GM03348 (cell line): ENCODE measurements around the gene EIF4E2.
"Not testable (repeated sequence)": the region's sequence is repeated elsewhere in the genome, so short reads cannot be mapped to it uniquely, and the experiment has no call there.

Experiments used
- DNase-seq: peaks from one replicate; pipeline ENCODE4 v3.0.0; 2012; ENCODE audit warnings: low spot score

EIF4E2 gene

DNA sequence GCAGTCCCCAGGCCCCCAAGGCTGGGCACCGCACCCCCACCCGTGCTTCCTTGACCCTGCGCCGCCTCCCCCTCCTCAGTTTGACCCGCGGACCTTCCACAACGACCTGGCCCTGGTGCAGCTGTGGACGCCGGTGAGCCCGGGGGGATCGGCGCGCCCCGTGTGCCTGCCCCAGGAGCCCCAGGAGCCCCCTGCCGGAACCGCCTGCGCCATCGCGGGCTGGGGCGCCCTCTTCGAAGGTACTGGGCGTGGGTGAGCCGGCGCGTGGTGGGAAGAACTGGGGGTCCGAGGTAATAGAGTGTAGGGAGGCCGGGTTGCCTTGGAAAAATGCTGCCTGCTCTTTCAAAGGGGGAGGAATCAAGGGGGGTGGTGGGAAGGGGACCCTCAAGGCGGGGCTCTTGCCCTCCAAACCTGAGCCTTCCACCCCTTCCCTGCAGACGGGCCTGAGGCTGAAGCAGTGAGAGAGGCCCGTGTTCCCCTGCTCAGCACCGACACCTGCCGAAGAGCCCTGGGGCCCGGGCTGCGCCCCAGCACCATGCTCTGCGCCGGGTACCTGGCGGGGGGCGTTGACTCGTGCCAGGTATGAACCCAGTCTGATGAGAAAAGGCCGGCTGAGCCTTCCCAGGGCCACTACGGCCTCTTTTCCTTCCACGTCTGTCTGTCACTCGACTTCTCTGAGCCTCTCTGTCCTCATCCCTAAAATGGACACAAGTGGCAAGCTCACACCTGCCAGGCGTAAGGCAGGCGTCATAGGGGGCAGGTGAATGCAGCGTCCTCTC lies 27.7 kb upstream of the EIF4E2 start:
- no peak for DNase-seq

DNA sequence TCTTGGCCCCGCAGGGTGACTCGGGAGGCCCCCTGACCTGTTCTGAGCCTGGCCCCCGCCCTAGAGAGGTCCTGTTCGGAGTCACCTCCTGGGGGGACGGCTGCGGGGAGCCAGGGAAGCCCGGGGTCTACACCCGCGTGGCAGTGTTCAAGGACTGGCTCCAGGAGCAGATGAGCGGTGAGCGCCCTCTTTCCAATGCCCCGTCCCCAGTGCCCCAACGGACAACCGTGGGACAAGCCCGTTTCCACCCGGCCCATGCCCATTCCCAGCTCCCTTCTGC lies 27.1 kb upstream of the EIF4E2 start:
- DNase-seq: no peak

DNA sequence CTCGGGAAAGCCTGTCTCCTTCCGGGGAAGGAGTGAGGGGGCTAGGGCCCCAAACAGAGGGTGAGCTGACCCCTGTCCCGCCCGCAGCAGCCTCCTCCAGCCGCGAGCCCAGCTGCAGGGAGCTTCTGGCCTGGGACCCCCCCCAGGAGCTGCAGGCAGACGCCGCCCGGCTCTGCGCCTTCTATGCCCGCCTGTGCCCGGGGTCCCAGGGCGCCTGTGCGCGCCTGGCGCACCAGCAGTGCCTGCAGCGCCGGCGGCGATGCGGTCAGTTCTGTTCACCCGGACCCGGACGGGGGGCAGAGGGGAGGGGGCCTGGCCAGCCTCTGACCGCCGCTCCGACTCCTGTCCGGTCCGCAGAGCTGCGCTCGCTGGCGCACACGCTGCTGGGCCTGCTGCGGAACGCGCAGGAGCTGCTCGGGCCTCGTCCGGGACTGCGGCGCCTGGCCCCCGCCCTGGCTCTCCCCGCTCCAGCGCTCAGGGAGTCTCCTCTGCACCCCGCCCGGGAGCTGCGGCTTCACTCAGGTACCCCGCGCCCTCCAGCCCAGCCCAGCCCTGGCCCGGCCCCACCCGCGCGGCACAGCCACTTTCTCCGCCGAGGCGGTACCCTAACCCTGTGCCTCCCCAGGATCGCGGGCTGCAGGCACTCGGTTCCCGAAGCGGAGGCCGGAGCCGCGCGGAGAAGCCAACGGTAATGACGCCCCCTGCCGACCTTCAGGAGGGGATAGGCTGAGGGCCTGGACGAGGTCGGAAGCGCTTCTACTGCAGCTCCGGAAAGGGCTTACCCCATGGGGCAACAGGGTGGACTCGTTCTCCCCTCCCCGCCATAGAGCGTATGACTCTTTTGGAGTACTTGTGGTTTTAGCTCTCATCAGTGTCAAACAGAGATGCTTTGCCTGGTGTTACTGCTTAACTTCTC lies 26.5 kb upstream of the EIF4E2 start:
- DNase-seq: peak; percentile 61

DNA sequence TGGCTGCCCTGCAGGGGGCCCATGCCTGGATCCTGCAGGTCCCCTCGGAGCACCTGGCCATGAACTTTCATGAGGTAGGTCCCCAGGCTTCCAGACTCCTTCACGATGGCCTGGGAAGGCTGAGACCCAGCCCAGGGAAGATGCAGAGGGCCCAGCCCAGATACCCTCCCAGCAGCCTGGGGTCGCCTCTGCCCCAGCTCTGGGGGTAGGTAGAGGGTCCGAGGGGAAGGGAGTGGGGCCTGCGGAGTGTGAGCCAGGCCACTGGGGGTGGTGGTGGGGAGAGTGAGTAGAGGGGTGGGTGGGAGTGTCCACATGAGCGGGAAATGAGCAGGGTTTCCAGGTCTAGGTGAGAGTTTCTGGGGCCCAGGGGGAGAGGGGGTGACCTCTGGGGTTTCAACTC lies 25.7 kb upstream of the EIF4E2 start:
- DNase-seq: no peak

DNA sequence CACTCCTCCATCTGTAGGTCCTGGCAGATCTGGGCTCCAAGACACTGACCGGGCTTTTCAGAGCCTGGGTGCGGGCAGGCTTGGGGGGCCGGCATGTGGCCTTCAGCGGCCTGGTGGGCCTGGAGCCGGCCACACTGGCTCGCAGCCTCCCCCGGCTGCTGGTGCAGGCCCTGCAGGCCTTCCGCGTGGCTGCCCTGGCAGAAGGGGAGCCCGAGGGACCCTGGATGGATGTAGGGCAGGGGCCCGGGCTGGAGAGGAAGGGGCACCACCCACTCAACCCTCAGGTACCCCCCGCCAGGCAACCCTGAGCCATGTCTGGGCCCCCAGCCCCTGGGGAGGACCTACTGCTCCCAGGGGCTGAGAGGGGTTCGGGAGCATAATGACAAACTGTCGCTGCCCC lies 25.3 kb upstream of the EIF4E2 start:
- no peak for DNase-seq

DNA sequence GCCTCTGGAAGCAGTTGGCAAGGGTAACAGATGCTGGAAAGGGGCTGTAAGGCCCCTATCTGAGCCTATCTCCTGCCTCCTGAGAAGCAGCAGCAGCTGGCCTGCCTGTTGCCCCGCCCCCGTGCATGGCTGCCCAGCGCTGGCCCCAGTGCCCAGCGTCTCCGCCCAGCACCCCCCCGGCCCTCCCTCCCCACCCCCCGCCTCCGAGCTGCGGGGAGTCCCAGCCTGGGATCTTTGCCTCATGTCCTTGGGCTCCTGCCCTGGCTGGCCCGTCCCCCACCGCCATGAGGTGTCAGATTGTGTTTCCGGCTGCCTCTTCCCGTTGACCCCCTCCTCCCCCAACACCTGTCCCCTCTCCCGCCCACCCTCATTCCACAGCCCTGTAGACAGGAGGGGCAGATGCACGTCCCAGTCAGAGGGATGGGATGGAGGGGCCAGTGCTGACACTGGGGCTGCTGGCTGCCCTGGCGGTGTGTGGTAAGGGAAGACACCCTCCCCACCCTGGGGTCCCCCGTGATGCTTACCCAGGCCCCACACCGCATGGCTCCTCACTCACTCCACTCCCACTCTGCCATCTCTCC lies 24.6 kb upstream of the EIF4E2 start, which contains the start of gene CHRND:
TSS of gene CHRND (plus strand) at position 370 of the 581 bp plus-strand sequence. CDS start at position 426, 56 bp downstream.
- peak; percentile 53 for DNase-seq

DNA sequence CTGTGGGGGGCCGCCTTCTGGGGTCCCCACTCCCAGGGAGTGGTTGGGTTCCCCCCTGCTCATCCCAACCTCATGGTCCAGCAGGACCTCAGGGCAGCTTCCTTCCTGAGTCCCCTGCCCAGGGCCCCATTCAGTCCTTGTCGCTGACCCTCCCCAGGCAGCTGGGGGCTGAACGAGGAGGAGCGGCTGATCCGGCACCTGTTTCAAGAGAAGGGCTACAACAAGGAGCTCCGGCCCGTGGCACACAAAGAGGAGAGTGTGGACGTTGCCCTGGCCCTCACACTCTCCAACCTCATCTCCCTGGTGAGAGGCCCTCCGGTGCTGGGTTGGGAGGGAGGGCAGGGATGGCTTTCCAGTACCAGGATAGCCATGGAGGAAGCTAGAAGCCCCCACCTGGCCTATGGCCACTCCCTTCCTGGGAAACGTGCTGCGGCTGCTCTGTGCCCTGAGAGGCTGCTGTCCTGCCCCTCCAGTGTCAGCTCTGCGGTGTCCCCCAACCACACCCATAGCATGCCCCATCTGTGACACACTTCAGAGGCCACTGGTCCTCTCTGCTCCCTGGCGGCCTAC lies 24.0 kb upstream of the EIF4E2 start:
- no peak for DNase-seq

DNA sequence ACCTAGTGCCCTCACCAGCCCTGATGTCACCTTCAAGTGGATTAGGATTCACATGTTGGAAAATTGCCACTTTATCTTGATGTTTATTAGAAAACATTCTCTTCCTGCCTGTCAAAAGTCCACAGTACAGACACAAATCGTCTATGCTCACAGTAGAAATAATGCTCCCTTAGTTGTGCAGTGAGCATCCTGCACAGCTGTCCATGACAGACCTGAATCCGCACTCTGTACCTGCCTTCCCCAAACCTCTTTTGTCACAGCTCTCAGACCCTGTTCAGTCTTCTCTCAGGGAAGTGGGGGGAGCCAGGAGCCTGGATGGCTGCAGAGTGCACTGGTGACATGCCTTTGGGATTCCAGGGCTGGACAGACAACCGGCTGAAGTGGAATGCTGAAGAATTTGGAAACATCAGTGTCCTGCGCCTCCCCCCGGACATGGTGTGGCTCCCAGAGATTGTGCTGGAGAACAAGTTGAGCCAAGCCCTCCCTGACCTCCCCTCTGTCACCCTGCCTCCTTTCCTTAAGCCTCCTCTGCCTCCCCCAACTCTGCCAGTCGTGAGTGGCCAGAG lies 22.5 kb upstream of the EIF4E2 start:
- DNase-seq: no peak

DNA sequence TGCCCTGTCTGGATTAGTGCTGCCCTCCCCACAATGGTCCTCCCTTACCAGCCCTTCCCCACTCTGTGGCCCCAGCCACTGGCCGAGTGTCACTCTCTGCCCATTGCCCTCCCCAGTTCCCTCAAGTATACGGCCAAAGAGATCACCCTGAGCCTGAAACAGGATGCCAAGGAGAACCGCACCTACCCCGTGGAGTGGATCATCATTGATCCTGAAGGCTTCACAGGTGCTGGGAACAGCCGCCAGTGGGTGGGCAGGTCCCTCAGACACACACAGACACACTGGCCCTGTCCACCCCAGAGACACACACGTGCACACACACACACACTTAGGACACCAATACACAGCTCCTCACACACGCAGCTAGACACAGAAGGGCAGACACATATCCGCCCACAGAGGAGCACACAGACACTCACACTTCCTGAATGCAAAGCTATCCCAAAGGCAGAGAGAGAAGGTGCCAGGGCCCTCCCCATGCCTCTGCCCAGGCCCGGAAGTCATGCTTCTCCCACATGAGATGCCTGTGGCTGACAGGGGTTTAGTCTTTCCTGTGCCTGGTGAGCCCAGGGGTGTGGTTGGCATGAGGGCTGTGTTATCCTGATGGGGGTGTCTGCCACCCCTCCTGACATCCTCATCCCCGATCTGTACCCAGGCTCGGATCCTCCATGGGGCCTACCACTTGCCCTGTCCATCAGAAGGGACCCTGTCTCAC lies 21.6 kb upstream of the EIF4E2 start:
- peak; percentile 56 for DNase-seq

DNA sequence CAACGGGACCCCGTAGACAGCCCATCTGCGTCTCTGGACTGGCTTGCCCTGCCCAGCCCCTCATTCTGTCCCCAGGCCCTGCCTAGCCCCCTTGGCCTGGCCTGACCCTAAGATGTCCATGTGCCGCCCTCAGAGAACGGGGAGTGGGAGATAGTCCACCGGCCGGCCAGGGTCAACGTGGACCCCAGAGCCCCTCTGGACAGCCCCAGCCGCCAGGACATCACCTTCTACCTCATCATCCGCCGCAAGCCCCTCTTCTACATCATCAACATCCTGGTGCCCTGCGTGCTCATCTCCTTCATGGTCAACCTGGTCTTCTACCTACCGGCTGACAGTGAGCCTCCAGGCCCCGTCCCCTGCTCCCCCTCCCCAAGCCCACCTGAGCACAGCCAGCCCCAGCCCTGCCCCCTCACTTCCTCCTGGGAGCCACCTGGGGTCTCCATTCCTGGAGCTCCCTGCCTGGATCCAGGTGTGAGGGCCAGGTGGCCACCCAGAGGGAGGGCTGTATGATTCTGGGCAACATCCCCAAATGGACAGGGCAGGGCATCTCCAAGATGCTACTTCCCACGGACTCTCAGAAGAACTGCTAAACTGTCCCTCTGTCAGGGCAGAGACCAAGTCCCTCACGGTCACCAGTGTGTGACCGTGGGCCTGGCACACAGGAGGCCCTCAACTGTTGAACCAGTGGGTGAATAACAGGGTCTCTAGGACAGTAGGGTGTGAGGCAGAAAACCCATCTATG lies 20.5 kb upstream of the EIF4E2 start:
- DNase-seq: no peak

DNA sequence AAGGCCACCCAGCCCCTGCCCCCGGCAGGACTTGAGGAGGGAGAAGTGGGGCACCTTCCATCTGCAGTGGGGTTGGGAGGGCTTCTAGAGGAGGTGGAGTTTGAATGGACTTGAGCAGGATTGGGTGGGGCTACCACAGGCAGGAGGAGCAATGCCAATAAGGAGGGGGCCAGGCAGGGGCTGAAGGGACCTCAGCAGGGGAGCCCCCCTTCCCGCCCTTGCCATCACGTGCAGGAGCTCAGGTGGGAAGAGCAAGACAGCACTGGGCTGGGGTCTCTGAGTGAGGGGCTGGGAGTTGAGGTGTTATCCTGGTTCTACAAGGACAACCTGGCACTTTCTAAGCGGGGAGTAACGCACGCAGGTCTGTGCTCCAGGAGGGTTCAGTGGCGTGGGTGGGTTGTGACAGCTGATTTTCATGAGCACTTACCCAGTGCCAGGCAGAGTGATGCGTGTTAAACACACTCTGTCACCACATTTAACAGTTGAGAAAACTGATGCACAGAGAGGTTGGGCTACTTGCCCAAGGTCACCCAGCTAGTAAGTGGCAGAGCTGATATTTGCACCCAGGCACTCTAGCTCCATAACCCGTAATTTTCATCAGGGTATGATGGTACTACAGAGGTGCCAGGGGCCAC lies 19.7 kb upstream of the EIF4E2 start:
- DNase-seq: no peak

DNA sequence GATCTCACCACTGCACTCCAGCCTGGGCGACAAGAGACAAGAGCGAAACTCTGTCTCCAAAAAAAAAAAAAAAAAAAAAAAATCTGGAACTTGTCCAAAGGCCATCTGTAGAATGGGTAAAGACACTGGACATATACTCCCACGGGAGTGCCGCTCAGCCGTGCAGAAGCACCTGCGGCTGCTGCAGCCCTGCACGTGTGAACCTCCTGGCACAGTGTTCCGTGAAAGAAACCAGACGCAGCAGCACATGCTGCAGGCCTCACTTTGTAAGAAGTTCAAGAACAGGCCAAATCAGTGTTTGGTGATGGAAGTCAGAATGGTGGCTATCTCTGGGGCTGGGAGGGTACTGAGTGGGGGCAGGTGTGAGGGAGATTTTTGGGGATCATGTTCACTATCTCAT lies 18.1 kb upstream of the EIF4E2 start:
- no peak for DNase-seq

DNA sequence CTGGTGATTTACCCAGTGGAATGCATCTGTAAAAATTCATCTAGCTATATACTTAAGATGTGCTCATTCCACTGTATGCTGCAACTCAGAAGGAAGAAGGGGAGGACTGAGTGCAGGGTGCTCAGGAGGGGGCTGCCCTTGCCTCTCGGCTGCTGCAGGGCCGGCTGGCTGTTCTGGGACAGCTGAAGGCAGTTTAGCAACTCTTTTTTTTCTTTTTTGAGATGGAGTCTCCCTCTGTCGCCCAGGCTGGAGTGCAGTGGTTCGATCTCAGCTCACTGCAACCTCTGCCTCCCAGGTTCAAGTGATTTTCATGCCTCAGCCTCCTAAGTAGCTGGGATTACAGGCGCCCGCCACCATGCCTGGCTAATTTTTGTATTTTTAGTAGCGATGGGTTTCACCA lies 17.7 kb upstream of the EIF4E2 start:
- not testable (repeated sequence) for DNase-seq

DNA sequence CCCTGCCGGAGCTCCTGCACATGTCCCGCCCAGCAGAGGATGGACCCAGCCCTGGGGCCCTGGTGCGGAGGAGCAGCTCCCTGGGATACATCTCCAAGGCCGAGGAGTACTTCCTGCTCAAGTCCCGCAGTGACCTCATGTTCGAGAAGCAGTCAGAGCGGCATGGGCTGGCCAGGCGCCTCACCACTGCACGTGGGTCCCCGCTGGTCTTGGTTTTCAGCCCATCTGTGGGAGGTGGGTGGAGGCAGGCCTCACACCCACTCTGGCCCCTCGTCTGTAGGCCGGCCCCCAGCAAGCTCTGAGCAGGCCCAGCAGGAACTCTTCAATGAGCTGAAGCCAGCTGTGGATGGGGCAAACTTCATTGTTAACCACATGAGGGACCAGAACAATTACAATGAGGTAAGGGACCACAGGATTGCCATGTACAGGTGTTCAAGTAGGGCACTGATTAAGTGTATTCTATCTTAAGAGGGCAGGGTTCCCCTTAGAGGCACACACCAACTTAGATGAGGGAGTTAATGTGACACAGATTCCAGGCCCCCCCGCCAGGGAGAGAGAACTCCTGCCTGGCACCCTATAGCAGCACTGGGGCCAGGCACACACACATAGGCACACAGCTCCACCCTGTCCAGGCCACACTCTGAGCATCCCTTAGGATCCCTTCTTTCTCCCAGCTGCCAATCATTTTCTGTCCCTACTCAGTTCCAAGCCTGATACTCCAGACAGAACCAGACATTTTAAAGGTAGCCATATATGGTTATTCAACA lies 16.4 kb upstream of the EIF4E2 start:
- DNase-seq: no peak

DNA sequence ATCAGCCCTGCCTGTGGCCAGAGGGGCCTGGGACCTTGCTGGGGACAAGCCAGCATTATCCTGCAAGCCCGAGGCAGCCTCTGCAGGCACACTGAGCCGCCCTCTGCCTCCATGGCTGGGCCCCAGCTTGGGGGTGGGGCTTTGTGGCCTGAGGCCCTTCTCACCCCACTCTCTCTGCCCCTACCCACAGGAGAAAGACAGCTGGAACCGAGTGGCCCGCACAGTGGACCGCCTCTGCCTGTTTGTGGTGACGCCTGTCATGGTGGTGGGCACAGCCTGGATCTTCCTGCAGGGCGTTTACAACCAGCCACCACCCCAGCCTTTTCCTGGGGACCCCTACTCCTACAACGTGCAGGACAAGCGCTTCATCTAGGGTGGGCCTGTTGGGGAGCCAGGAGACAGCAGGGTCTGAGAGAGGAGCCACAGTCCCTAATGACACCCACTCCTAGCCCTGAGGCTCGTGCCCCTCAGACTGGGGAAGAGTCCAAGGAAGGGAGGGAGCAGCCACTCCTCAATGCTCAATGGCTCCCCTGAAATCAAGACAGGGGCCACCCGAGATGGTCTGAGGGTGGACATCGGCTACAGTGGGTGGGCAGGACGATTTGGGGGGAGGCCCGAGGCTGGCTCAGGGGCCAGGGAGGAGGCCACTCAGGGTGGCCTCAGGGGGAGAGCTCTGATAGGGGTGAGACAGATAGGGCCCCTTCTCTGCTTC lies 15.4 kb upstream of the EIF4E2 start:
- no peak for DNase-seq

DNA sequence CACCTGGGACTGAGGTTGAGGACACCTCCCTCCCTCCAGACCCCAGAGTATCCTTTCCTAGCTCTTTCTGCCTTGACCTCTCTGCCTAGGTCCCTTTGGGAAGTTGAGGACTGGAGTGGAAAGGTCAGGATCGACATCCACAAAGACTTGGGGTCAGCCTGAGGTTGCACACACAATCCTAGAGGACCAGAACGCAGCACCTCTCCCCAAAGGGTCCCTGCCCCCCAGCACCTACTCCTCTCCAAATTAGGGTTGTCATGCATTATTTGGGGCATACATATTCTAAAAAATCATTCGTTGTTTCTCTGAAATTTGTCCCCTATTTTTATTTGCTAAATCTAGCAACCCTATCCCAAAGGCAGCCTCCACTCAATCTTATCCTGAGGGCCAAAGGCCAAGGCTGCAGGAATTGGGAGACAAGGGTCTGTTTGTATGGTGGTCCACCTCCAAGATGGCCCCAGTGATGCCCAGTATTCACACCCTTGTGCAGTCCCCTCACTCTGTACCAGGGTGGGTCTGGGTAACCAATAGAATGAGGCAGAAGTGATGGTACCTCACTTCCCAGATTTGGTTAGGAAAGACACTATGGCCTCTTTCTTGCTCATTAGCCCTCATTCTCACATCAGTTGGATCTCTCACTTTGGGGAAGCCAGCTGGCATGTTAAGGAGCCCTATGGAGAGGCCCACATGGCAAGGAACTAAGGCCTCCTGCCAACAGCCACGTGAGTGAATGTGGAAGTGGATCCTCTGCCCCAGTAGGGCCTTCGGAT lies 14.5 kb upstream of the EIF4E2 start:
- no peak for DNase-seq

DNA sequence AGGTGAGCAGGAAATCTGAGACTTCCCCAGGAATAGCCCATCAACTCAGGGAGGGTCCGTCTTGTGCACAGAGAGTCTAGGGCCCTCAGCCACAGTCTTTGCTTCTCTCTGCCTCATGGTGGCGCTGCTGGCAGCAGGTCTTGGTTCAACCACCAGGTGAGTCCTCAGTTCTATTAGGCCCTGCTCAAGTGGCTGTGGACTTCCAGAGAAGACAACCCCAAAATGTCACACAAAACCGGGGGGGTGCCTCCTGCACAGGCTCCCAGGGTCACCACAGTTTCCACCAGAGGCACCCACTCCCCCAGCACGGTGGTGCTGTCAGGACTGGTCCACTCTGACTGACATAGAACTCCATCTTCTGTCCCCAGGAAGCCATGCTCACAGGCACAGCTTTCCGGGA lies 13.4 kb upstream of the EIF4E2 start:
- no peak for DNase-seq

DNA sequence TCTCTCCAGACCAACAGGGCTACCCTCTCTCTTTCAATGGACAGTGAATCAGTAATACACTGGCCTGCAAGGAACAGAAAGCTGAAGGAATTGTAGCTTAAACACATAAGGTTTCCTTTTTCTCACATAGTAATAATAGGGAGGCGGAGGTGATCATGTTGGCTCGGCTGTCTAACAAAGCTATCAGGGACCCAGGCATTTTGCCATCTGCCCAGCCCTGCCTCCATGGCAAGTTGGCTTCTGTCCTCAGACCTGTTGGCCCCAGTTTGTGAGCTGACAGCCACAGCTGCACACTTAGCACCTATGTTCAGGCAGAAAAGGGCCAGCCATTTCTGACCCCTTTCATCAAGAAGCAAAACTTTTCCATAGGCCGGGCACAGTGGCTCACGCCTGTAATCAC lies 13.0 kb upstream of the EIF4E2 start:
- DNase-seq: no peak
